HG02870 (cell line): Measurements from ENCODE around the gene HAPSTR1.
"Not testable (repeated sequence)": the region's sequence is repeated elsewhere in the genome, so short reads cannot be mapped to it uniquely, and the experiment has no call there.

Experiments used
- ATAC-seq: cut with Tn5 transposase; IDR thresholded peaks from one replicate; pipeline ENCODE4 v1.9.1; 2021; ENCODE audit warnings: mild to moderate bottlenecking, moderate library complexity; ENCODE audit not compliant: unreplicated experiment

The HAPSTR1 gene

GRCh38 chr16:9070254-9070653 lies 21.2 kb upstream of the HAPSTR1 start:
- ATAC-seq = no peak

GRCh38 chr16:9071377-9071776 lies 20.1 kb upstream of the HAPSTR1 start:
- ATAC-seq = no peak

- peak; percentile 84 for ATAC-seq
Measured at GRCh38 chr16:9072806-9073341, 18.6 kb upstream of the HAPSTR1 start.

GRCh38 chr16:9075299-9076071 lies 16.0 kb upstream of the HAPSTR1 start:
- no peak for ATAC-seq

- ATAC-seq = no peak
Measured at GRCh38 chr16:9077091-9077809, 14.2 kb upstream of the HAPSTR1 start.

- ATAC-seq = peak; percentile 51
Measured at GRCh38 chr16:9078467-9079429, 12.7 kb upstream of the HAPSTR1 start.

- ATAC-seq = no peak
Measured at GRCh38 chr16:9079430-9079812, 12.0 kb upstream of the HAPSTR1 start.

GRCh38 chr16:9081158-9081557 lies 10.3 kb upstream of the HAPSTR1 start:
- no peak for ATAC-seq

- ATAC-seq = no peak
Measured at GRCh38 chr16:9081843-9082242, 9.6 kb upstream of the HAPSTR1 start.

- ATAC-seq = no peak
Measured at GRCh38 chr16:9082422-9082821, 9.0 kb upstream of the HAPSTR1 start.

GRCh38 chr16:9087733-9088132 lies 3.7 kb upstream of the HAPSTR1 start:
- ATAC-seq = not testable (repeated sequence)

- ATAC-seq = no peak
Measured at GRCh38 chr16:9088848-9089247, 2.6 kb upstream of the HAPSTR1 start.

GRCh38 chr16:9089660-9090059 lies 1.8 kb upstream of the HAPSTR1 start:
- no peak for ATAC-seq

- ATAC-seq = no peak
Measured at GRCh38 chr16:9090101-9090959, 1.1 kb upstream of the HAPSTR1 start.

- ATAC-seq = peak; percentile 8
Measured at GRCh38 chr16:9091867-9092281, 430 bp downstream of the HAPSTR1 start.

- ATAC-seq = no peak
Measured at GRCh38 chr16:9092282-9092977, 986 bp downstream of the HAPSTR1 start.

- no peak for ATAC-seq
Measured at GRCh38 chr16:9092978-9093344, 1.5 kb downstream of the HAPSTR1 start.

- no peak for ATAC-seq
Measured at GRCh38 chr16:9094011-9094846, 2.8 kb downstream of the HAPSTR1 start.

- no peak for ATAC-seq
Measured at GRCh38 chr16:9095171-9095570, 3.7 kb downstream of the HAPSTR1 start.
